HG02571 (cell line): Measurements from ENCODE around the gene SF3B4.

Source experiments
- ATAC-seq: cut with Tn5 transposase; IDR thresholded peaks from one replicate; pipeline ENCODE4 v1.9.1; 2021; ENCODE audit warnings: mild to moderate bottlenecking, moderate library complexity; ENCODE audit not compliant: unreplicated experiment

Gene SF3B4

GRCh38 chr1:149933208-149933607 is 5.6 kb upstream of the SF3B4 start:
- ATAC-seq, result no peak

GRCh38 chr1:149932474-149932873 is 4.9 kb upstream of the SF3B4 start:
- ATAC-seq, result no peak

GRCh38 chr1:149931212-149931790 is 3.7 kb upstream of the SF3B4 start:
- no peak for ATAC-seq

GRCh38 chr1:149929856-149930255 is 2.3 kb upstream of the SF3B4 start:
- no peak for ATAC-seq

- ATAC-seq, result no peak
Observed at GRCh38 chr1:149928401-149928724, 760 bp upstream of the SF3B4 start.

- no peak for ATAC-seq
Observed at GRCh38 chr1:149927056-149927562, 494 bp downstream of the SF3B4 start.

GRCh38 chr1:149926296-149926695 is 1.3 kb downstream of the SF3B4 start:
- no peak for ATAC-seq

- ATAC-seq, result no peak
Observed at GRCh38 chr1:149925751-149926150, 1.9 kb downstream of the SF3B4 start.

- ATAC-seq, result no peak
Observed at GRCh38 chr1:149925345-149925744, 2.3 kb downstream of the SF3B4 start.

GRCh38 chr1:149923626-149924025 is 4.0 kb downstream of the SF3B4 start:
- no peak for ATAC-seq

- ATAC-seq, result no peak
Observed at GRCh38 chr1:149917571-149918144, 9.9 kb downstream of the SF3B4 start, which contains the start of gene SV2A. Gene SV2A (minus strand): TSS chr1:149917844. CDS start chr1:149913840, 4,004 bp downstream.

GRCh38 chr1:149916898-149917252 is 10.7 kb downstream of the SF3B4 start:
- no peak for ATAC-seq

- ATAC-seq, result no peak
Observed at GRCh38 chr1:149916193-149916897, 11.3 kb downstream of the SF3B4 start.

- ATAC-seq, result no peak
Observed at GRCh38 chr1:149915429-149916192, 12.0 kb downstream of the SF3B4 start.

- no peak for ATAC-seq
Observed at GRCh38 chr1:149914545-149914944, 13.1 kb downstream of the SF3B4 start.

- ATAC-seq, result no peak
Observed at GRCh38 chr1:149906570-149907075, 21.0 kb downstream of the SF3B4 start.

GRCh38 chr1:149903836-149904491 is 23.6 kb downstream of the SF3B4 start:
- no peak for ATAC-seq

GRCh38 chr1:149899460-149900284 is 27.9 kb downstream of the SF3B4 start, which contains the start of gene BOLA1:
Gene BOLA1 (plus strand): TSS chr1:149899568. CDS start chr1:149900060, 492 bp downstream.
- ATAC-seq, result peak; percentile 94

GRCh38 chr1:149896575-149896974 is 31.0 kb downstream of the SF3B4 start:
- ATAC-seq, result no peak

GRCh38 chr1:149888999-149889289 is 38.7 kb downstream of the SF3B4 start:
- no peak for ATAC-seq
